Astrocyte of the cerebellum (primary cell): ENCODE results near the gene PRDX3.
A peak's percentile ranks its signal among the peaks of the same experiment; 100 is the strongest.

Experiments
- DNase-seq: peaks from one replicate; pipeline ENCODE4 v3.0.0-alpha.2; 2011; ENCODE audit warnings: low read depth
- H3K4me3 ChIP-seq: 2 replicates; pipeline ENCODE4 v1.5.1; 2011; ENCODE audit warnings: mild to moderate bottlenecking, low read depth, low read length, moderate library complexity
- in situ Hi-C: cut with HindIII; loops from 2 replicates; pipeline ENCODE4 v1.10.0; 2017; ENCODE audit warnings: low sequenced_read_pairs
- TF ChIP-seq, protein P1 (sequence below): IDR thresholded peaks from 2 replicates; pipeline ENCODE4 v1.5.1; 2012; ENCODE audit warnings: low read length, low read depth, moderate library complexity, mild to moderate bottlenecking; ENCODE audit errors: missing control alignments

PRDX3 gene

DNA sequence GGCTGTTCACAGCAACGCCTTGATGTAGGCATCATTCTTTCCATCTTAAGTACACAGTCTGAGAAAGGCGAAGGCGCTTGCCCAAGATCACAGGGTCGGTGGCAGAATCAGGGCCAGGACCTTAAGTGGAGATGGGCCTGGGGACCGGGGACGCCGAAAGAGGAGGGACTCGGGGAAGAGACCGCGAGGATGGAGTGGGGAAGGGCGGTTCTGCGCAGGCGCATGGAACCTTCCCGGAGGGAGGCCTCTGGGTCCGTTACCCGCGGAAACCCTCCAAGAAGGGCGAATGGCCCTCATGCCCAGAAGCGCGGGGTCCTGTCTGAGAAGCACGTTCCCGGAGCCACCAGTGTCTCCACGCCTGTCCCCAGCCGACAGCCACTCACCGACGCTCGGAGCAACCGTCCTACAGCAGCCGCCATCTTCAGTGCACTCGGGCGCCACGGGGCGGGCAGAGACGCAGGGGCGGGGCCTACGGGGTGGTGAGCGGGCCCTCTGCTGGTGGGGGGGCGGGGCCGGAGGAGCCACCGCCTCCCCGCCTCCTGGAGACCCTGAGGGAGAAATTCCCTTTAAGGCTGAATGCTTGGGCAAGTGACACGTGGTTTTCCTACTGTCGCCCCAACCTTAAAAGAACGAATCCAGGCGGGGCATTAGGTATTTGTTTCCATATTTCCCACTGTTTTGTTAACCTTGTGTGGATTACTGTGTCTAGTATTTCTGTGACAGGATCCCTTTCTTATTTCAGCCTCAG lies at the start of gene PRDX3:
Gene PRDX3 (minus strand): TSS at position 441 of the 748 bp plus-strand sequence. CDS start 22 bp downstream, at position 419.
- peak within 1 kb of the TSS; percentile 61 for H3K4me3 ChIP-seq
- in situ Hi-C loops: no loop called here
- TF ChIP-seq, protein P1, sequence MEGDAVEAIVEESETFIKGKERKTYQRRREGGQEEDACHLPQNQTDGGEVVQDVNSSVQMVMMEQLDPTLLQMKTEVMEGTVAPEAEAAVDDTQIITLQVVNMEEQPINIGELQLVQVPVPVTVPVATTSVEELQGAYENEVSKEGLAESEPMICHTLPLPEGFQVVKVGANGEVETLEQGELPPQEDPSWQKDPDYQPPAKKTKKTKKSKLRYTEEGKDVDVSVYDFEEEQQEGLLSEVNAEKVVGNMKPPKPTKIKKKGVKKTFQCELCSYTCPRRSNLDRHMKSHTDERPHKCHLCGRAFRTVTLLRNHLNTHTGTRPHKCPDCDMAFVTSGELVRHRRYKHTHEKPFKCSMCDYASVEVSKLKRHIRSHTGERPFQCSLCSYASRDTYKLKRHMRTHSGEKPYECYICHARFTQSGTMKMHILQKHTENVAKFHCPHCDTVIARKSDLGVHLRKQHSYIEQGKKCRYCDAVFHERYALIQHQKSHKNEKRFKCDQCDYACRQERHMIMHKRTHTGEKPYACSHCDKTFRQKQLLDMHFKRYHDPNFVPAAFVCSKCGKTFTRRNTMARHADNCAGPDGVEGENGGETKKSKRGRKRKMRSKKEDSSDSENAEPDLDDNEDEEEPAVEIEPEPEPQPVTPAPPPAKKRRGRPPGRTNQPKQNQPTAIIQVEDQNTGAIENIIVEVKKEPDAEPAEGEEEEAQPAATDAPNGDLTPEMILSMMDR: peak; percentile 14
- peak; percentile 60 for DNase-seq

DNA sequence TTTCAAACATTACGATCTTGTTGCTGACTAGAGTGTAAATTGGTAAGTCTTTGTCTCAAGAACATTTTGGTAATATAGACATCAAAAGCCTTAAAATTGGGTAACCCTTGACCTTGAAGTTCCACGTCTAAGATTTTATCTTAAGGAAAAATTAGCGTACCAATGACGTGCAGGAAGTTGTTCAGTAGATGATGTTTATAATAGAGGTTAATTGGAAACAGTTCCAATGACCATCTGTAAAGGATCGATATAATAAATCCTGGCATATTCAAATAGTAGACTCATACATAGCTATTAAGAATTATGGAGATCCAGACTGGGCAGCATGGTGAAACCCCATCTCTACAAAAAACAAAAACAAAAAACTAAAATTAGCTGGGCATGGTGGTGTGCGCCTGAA lies 49.2 kb upstream of the PRDX3 start:
- in situ Hi-C loops: no loop called here
- TF ChIP-seq, protein P1: no peak
- no peak overlapping the region for H3K4me3 ChIP-seq
- DNase-seq: no peak

GRCh38 chr10:119225083-119225658 lies 46.6 kb upstream of the PRDX3 start:
- no peak for DNase-seq
- in situ Hi-C loops: no loop called here
- no peak overlapping the region for H3K4me3 ChIP-seq
- TF ChIP-seq, protein P1: no peak

DNA sequence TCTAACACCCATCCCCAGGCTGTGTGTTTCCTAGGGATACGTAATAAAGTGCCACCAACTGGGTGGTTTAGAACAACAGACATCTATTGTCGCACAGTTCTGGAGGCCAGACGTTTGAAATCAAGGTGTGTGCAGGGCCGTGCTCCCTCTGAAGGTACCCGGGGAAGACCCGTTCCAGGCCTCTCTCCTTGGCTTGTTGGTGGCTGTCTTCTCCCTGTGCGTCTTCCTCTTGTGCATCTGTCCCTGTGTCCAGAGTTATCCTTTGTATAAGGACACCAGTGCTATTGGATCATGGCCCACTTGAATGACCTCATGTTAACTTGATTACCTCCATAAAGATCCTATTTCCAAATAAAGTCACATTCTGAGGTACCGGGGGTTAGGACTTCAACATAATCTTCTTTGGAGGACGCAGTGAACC lies 44.4 kb upstream of the PRDX3 start:
- DNase-seq: no peak
- in situ Hi-C loops: loop anchor here (5.0 kb wide), 3 partner anchors 49 to 189 kb away; no protein-coding TSS in a partner anchor
- no peak overlapping the region for H3K4me3 ChIP-seq
- TF ChIP-seq, protein P1: no peak

DNA sequence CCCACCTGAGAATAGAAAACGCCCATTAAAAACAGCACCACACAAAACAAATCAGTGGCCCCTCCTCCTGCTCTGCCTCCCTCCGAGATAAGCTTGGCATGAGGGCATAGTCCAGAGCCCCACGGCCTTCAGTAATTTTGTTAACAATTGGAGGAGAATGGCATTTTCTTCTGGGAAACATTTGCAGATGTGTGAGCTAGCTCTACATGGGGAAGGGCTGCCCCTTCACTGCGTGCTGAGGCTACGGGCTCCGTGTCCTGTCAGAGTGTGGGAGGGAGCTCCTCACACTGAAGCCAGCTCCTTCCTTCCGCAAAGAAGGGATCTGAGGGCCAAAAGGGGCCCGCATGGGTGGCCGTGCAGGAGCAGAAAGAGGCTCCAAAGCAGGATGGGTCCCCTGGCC lies 43.9 kb upstream of the PRDX3 start:
- DNase-seq: no peak
- in situ Hi-C loops: loop anchor here (5.0 kb wide), 3 partner anchors 50 to 190 kb away; no protein-coding TSS in a partner anchor
- H3K4me3 ChIP-seq: no peak overlapping the region
- TF ChIP-seq, protein P1: no peak

- TF ChIP-seq, protein P1: no peak
- H3K4me3 ChIP-seq: no peak overlapping the region
- no peak for DNase-seq
- in situ Hi-C loops: loop anchor here (5.0 kb wide), 3 partner anchors 51 to 191 kb away; no protein-coding TSS in a partner anchor
Measured at GRCh38 chr10:119221666-119222065, 43.1 kb upstream of the PRDX3 start.
